HG03095 (cell line): ENCODE results near the gene NEU3.
"Not testable (repeated sequence)": the region's sequence is repeated elsewhere in the genome, so short reads cannot be mapped to it uniquely, and the experiment has no call there.

Source experiments
- ATAC-seq: cut with Tn5 transposase; IDR thresholded peaks from one replicate; pipeline ENCODE4 v1.9.1; 2021; ENCODE audit warnings: moderate library complexity; ENCODE audit not compliant: unreplicated experiment

NEU3 gene

DNA sequence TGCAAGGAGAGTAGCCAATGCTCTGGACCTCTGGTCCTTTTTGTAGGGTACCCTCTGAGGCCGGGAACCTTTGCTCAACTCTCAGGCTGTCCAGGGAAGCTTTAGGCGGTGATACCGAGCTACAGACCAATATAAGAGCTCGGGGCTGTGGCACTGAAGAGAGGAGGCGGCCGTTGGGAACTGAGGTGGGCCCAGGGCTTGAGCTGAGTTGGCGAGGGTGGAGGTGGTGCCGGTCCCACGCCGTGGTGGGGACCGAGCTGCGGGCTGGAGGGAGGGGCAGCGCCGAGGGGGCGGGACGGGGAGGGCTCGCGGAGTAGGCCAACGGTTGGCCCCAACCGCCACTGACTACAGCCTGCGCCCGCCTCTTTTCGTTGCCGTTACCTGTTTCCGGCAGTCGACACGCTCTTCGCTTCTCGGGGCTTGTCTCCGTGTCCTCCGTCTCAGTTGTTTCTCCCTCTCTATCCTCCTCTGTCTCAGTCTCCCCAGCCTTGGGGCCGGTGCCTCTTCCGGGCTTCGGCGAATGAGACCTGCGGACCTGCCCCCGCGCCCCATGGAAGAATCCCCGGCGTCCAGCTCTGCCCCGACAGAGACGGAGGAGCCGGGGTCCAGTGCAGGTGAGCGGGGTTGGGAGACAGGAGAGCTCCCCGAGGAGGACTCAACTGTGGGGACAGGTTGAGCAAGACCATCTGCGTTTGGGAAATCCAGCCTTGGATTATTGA, at the start of gene NEU3:
NEU3 (plus strand) TSS at position 393 of the 719 bp plus-strand sequence; CDS start at position 521, 128 bp downstream.
- ATAC-seq: peak; percentile 71

GRCh38 chr11:74941492-74941891, 47.2 kb upstream of the NEU3 start:
- no peak for ATAC-seq

DNA sequence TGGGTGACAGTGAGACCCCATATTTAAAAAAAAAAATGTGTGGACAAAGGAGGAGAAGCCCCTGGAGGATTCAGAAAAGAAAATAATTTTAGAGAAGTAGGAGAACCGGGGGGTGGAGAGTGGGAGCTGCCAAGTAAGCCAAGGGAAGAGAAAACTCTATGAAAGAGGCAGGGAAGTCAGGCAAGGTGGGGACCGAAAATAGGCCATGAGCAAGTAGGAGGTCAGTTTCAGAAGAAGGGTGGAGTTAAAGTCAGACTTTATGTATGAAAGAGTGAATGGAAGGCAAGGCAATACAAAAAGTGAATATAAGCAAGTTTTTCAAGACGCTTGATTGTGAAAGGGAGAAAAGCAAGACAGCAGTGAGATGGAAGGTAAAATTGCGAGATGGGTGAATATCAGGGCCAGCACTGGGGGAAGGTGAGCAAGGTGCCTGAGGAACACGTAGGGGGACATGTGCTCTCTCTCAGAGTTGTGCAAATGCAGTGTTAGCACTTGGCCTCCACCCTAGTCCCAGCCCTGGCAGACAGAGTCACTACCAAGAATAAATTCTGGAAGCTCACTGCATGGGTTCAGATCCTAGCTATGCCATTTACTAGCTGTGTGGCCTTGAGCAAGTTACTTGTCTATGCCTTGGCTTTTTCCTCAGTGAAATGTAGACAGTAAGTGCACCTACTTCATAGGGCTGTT, 46.5 kb upstream of the NEU3 start:
- no peak for ATAC-seq

GRCh38 chr11:74948546-74948897, 40.2 kb upstream of the NEU3 start:
- ATAC-seq: peak; percentile 11

- peak; percentile 84 for ATAC-seq
These were observed 39.6 kb upstream of the NEU3 start, which contains the start of the genes SPCS2 and XRRA1 for GRCh38 chr11:74948898-74949752. TSS of gene SPCS2 (plus strand) at chr11:74949266. CDS start at chr11:74949286, 20 bp downstream. TSS of gene XRRA1 (minus strand) at chr11:74949091. CDS start at chr11:74940878, 8,213 bp downstream.

DNA sequence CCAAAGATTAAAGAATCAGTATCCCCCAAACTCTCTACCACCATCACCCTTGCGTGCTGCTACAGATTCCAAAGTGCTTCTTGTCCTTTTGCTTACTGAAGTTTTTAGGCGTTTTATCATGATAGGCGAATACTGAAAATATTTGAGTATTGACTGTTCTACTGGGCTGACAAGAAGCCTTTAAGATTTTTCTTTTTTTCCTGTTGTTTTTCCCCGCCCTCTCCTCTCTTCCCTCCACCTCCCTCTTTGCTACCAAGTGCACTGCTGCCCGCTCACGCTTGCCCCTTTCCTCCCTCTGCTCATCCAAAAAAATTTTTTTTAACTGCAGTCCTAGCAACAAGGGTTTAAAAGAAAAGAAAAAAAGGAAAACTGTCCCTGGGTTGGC, 39.0 kb upstream of the NEU3 start:
- no peak for ATAC-seq

- no peak for ATAC-seq
These were observed 38.3 kb upstream of the NEU3 start for GRCh38 chr11:74950374-74950969.

- no peak for ATAC-seq
These were observed 37.5 kb upstream of the NEU3 start for GRCh38 chr11:74951226-74951625.

- ATAC-seq: no peak
These were observed 36.0 kb upstream of the NEU3 start for GRCh38 chr11:74952752-74953151.

DNA sequence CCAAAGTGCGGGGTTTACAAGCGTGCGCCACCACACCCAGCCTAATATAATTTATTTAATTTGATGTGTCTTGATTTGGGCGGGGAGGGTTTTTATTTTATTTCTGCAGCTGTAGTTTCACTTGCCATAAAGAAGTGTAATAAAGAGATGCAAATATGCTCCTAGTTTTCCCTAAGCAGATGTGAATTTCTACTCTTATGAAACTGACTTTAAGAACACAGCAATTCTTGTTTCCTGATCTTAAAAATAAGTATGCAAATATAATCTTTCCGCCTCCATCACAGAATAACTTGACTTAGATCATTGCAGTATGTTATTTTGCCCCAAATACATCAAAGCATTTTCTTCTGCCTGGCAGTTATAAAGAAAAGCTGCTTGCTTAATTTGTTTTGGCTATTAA, 35.3 kb upstream of the NEU3 start:
- no peak for ATAC-seq

DNA sequence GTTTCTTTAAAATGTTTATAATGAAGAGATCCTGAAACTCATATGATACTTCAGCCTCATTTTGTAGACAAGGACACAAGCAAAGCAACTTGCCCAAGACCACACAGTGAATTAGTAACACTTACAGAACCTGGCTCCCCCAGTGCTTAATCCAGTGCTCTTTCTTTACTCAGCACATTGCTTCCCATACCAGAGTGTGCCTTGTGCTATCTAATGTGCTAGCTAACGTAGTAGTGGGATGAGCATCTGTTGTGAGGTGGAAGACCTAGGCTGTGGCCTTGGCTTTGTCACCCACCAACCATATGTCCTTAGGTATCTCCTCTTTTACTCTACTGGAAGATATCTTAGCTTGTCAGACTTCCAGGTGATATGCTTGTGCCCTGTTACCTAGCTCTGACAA, 34.5 kb upstream of the NEU3 start:
- no peak for ATAC-seq

DNA sequence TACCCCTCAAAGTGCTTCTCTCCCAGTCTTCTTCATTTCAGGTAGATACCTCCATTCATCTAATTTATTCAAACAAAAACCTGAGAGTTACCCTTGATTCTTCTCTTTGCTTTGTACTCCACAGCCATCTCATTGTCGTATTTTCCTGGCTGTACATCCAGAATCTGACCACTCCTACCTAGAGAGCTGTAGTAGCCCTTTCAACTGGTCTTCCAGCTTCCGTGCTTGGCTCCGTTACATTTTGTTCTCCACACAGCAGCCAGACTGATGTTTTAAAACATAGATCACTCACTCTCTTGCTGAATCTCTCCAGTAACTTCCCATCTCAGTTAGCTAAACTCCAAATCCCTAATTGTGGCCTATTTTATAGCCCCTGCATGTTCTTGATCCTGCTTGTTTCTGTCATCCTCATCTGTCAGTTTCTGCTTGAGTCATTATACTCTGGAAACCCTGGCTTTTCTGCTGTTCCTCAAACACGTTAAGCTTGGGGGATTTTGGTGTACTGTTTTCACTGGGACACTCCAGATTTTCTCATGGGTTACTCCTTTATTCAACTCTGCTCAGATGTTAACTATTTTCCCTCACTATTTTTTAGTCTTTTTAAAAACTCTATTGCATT, 32.2 kb upstream of the NEU3 start:
- no peak for ATAC-seq

- ATAC-seq: no peak
These were observed 30.6 kb upstream of the NEU3 start for GRCh38 chr11:74957937-74958629.

GRCh38 chr11:74960128-74960527, 28.6 kb upstream of the NEU3 start:
- not testable (repeated sequence) for ATAC-seq

GRCh38 chr11:74966651-74967050, 22.1 kb upstream of the NEU3 start:
- ATAC-seq: no peak

DNA sequence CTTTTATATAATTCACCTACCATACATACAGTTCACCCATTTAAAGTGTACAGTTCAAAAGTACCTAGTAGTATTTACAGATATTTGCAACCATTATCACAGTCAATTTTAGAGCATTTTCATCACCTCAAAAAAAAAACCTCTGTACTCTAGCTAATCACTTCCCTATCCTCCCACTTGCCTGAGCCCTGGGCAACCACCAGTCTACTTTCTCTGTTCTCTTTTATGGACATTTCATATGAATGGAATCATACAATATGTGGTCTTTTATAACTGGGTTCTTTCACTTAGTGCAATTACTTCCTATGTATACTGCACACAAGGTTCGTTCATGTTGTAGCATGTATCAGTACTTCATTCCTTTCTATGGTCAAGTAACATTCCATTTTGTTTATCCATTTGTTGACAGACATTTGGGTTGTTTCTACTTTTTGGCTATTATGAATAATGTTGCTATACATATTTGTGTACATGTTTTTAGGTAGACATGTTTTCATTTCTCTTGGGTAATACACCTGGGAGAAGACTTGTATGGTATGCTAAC, 17.8 kb upstream of the NEU3 start:
- ATAC-seq: no peak

DNA sequence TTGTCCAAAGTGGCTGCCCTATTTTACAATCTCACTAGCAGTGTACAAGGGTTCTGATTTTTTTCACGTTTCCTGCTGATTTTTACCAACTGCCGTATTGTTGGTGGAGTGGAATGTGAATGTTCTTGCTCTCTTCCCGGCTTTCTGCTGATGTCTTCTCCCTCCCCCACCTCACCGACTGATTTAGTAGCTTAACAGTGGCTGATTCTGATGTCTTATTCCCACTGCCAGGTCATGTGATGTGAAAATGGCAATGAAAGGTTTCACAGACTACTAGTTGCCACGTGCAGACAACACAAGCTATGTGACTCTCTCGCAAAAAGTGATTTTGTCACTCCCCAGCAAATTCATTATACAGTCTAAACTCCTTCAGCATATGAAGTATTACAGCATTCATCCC, 17.3 kb upstream of the NEU3 start:
- no peak for ATAC-seq

DNA sequence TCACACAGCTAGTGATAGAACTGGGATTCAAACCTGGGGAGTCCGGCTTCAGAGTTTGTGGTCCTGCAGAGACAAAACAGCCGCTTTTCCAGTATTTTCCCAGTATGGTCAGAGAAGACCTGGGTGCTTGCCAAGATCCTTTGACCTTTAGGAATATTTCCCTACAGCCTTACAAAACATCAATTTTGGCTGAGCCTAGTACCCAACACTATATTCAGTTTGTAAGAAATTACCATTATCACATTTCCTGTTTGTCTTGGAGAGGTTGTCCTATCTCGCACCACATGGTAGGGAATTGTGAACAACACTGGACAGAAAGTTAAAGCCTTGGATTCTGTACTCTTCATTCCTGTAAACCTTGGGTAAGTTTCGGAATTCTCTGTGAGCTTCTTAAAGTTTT, 10.7 kb upstream of the NEU3 start:
- no peak for ATAC-seq

- no peak for ATAC-seq
These were observed 8.1 kb upstream of the NEU3 start for GRCh38 chr11:74980634-74981033.

- ATAC-seq: no peak
These were observed 6.8 kb upstream of the NEU3 start for GRCh38 chr11:74981888-74982287.
